HG02571 (cell line): Measurements from ENCODE around the gene GREB1L.

Source experiments
- ATAC-seq: cut with Tn5 transposase; IDR thresholded peaks from one replicate; pipeline ENCODE4 v1.9.1; 2021; ENCODE audit warnings: mild to moderate bottlenecking, moderate library complexity; ENCODE audit not compliant: unreplicated experiment

GREB1L gene

DNA sequence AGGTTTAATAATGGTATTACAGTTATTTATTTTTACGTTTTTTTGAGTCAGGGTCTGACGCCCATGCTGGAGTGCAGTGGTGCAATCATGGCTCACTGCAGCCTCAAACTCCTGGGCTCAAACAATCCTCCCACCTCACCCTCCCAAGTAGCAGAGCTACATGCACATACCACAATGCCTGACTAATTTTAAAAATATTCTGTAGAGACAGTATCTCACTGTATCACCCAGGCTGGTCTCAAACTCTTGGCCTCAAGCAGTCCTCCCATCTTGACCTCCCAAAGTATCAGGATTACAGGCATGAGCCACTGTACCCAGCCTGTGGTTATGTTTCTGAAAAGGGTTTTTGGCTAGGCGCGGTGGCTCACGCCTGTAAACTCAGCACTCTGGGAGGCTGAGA is 237.7 kb downstream of the GREB1L start:
- no peak for ATAC-seq

DNA sequence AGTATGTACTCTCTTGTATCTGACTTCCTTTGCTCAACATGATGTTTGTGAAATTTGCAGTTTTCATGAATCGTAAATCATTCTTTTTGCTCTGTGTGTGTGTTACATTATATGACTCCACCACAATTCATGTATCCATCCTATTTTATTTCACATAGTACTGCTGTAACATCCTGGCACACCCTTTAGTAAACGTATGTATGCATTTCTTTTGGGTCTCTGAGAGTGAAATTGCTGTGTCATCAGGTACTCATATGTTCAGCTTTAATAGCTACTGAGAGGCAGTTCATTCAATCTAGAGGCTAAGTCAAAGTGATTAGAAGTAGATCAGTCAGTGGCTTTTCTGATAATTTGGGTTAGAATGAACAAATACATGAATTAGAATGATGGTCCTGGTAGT is 239.7 kb downstream of the GREB1L start:
- no peak for ATAC-seq

DNA sequence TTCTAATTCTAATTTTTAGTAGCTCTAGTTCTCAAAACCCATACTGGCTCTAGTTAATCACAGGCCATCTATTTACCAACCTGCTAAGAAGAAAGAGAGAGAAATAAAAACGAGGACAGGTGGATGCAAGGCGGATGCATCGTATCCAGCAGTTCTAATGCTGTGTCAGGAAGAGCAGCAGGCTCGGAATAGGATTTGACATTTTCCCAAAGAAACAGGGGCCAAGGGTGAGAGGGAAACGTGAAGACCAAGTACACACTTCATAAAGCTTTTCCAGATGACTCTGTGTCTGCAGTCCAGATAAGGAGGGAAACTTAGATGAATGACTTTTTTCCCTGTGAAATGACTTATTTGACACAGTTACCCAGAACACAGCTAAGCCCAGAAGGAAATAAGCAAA is 241.0 kb downstream of the GREB1L start:
- no peak for ATAC-seq

DNA sequence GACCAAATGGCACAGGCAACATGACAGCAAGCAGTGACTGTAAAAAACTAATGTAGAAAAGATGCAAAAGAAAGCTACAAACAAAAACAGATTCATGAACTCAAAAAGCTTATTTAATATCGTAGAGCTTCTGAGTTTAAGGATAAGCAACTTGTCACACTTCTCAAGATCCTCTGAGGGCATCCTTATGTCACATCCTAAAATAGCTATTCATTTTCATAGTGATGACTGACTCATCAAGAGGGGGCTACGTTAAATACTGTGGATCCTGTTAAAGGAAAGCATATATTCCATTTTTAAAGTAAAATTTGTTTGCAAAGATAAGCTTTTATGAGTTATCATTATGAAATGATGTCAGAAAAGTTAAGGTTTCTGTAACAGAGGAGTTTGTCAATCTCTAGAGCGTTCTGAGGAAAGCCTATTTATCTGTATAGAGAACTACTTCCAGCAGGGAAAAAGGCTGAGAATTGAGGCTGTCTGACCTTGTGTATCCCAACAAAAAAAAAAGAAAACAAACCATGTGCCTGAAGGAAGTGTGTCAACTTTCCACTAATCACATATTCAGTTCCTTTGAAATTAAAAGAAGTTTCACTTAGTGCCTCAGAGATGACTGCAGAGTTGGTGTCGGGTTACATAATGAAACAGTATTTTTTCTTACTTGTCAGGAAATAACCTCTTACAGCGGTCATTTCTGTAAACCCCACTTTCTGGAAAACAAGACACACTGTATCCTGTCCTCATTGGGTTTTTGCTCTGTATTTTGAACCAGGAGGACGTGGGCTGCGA is 243.0 kb downstream of the GREB1L start:
- ATAC-seq: no peak

DNA sequence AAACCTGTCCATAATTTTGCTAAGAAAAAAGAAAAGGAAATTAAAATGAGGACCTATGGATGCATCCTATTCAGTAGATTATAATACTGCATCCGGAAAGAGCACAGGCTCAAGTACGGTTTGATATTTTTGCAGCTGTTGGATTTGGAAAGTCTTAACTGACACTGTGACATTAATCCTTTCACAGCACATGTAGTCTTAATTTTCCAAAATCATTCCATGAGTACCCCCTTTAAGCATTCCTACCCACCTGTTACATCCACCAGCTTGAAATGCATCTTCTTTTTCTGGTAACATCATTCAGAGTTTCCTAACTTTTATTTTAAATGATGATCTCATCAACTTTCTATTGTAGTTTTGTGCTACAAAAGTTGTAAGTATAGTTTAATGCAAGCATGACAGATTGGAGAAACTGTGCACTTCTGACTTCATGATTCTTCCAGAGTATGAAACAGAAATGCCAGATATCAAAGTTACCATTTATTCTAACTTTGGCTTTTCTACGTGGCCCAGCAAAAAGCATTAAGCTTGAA is 244.9 kb downstream of the GREB1L start:
- no peak for ATAC-seq

DNA sequence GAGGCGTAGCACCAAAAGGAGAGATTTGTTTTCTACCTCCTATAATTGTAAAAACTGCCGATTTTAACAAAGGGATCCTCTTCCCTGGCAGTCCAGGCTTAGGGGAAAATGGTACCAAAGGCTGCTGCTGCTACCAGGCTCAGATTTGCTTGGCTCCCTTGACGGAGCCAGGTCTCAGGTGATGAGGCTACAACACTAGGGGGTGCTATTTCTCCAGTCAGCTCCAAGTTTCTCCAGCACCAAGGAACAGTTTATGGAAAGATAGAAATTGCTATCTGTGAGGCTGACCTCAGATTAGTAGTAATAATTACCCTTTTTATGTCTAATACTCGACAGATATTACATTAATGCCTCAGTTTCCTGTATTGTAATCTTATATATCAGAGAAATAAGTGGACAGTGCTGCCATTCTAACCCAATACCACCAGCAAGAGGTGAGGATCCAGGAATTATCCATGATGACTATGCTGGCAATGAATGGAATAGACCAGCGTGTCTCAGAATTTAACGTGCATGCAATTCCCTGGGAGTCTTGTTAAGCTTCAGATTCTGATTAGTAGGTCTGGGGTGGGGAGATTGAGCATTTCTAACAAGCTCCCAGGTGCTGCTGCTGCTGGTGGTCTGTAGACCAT is 247.2 kb downstream of the GREB1L start:
- no peak for ATAC-seq

DNA sequence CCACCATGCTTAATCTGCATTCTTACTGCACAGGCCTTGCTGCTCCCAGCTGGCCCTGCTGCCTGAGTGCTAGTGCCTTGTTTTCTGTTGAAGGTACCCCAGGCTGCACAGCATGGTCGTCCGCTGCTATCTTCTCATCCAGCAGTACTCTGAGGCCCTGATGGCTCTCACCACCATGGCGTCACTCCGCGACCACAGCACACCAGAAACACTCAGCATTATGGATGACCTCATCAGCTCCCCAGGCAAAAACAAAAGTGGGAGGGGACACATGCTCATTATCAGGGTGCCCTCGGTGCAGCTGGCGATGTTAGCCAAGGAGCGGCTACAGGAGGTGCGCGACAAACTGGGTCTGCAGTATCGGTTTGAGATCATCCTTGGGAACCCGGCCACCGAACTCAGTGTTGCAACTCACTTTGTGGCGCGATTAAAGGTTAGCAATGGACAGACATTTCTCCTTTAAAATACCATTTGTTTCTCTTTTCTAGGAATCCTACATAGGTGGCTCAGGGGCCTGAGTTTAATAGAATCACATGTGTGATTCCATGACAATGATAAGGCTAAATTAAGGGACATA is 248.0 kb downstream of the GREB1L start:
- no peak for ATAC-seq

DNA sequence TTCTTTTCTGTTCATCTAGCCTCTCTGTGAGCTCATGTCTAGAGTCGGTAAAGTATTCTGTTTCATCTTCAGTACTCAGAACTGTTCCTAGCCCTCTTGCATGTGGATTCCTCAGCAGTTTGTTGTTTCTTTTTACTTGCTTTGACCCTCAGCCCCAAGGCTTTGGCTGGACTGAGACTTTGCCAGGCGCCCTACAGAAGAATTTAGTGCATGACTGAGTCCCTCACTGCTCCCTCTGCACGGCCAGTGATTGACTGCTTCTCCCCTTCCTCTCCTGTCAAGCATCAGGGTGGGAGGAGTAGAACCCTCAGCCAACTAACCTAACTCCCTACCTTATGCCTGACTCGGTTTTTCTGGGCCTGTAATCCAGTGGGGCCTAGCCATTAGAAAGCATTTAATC is 248.7 kb downstream of the GREB1L start:
- ATAC-seq: no peak

DNA sequence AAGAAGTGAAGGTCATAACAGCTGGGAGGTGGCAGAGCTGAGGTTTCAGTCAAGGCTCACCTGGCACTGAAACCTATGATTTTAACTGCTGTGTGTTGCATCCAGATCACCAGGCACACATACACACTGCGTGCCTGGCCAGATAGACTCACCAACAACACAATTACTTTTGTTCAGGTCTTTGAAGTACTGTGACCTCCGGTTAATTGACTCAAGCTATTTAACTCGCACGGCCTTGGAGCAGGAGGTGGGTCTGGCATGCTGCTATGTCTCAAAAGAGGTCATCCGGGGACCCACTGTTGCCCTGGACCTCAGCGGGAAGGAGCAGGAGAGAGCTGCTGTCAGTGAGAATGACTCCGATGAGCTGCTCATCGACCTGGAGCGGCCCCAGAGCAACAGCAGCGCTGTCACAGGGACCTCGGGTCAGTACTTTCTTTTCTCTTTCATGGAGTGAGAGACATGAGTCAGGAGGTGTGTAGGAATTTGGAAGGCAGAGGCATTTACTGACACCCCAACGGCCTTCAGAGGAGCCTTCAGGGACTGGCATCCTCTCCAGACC is 254.3 kb downstream of the GREB1L start:
- no peak for ATAC-seq

DNA sequence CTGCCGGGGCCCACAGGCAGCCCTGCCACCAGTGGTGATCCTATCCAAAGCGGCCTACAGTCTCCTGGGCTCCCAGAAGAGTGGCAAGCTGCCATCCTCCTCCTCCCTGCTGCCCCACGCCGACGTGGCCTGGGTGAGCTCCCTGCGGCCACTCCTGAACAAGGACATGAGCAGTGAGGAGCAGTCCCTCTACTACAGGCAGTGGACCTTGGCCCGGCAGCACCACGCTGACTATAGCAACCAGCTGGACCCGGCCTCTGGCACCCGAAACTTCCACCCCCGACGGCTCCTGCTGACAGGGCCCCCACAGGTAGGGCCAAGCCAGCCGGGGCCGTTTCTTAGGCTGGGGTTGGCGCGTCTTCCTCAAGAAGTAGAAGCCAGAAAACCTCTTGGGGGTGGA is 258.0 kb downstream of the GREB1L start:
- ATAC-seq: no peak

DNA sequence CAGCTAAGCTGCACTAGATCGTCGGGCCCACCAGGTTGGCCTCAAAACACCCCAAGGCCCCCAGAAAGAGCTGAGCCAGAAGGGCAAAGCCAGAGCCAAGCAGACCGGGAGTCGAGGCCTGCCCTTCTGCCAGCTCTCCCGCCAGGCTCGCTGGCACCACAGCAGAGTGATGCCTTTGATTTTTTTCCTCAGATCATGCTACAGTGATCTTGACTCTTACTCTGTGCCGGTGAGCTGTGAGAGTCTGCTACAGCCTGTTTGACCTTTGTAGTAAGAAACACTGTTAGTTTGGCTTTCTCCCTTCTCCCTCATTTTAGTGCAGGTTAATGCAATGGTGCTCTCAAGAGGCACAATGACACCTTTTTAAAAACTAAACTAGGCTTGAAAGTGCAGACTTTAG is 260.6 kb downstream of the GREB1L start:
- ATAC-seq: no peak

DNA sequence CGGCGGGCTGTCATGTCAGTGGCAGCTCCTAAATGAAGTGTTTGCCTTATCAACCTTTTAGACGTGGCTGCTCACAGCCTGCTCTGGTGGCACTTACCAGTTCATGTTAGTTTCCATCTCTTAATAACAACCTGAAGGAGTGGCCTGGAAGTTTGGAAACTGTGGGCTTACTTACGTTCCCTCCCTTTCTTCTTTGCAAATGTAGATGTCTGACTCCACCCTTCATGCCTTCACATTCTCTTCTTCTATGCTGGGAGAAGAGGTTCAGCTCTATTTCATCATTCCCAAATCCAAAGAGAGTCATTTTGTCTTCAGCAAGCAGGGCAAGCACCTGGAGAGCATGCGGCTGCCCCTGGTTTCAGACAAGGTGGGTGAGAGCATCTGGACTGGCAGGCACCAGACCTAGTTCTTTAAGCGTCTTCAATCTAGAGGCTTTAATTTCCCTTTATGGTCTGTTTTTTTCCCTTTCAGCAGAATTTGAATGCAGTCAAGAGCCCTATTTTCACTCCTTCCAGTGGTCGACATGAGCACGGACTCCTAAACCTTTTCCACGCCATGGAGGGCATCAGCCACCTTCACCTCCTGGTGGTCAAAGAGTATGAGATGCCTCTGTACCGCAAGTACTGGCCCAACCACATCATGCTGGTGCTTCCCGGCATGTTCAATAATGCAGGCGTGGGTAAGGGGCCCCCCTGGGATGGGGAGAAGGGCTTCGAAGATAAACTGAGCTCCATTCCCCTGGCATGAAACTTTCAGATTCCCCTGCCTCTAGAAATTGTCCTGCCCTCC is 266.1 kb downstream of the GREB1L start:
- ATAC-seq: no peak

DNA sequence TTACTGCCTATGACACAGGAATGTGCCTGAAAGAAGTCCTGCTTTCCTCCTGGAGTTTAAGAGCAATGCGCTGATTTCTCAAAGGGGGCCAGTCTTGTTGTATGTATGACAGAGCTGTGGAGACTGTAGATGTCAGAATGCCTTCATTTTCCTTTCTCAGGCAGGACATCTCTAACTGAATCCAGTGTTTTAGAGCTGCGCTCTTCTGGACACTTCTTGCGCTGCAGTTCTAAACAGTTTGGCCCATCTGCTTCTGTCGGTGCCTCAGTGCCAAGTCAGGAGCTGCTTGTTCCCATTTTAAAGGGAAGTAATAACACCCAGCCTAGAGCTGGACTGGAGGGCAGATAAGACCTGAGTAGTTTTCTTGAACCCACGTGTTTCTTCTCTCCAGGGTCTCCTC is 267.0 kb downstream of the GREB1L start:
- no peak for ATAC-seq

DNA sequence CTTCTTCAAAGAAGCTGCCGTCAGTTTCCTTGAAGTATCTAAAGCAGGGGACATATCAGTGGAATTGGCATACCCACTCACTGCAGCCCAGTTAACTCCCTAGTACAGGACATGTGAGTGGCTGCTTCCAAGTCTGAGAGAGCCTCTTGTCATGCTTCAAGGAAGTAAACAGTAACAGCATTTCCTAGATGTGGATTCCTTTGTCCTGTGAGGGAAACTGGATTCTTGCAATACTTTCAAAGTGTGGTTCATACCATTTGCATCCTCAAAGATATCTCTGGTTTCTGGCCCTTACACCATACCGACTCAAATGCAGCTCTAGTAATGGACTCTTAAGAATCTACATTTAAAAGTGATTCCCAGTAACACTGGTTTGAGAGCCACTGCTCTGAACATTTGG is 271.3 kb downstream of the GREB1L start:
- ATAC-seq: no peak

DNA sequence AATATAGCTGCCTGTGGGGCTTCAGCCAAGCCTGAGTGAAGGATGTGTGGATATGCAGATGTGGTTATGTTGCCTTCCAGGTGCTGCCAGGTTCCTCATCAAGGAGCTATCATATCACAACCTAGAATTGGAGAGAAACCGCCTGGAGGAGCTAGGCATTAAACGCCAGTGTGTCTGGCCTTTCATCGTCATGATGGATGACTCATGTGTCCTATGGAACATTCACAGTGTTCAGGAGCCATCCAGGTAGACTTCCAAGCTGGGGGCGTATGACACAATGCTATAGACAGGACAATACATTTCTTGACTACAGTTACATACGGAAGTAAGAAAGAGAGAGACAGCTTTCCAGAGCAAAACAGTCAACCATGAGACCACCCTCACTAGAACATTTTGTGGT is 271.7 kb downstream of the GREB1L start:
- no peak for ATAC-seq

DNA sequence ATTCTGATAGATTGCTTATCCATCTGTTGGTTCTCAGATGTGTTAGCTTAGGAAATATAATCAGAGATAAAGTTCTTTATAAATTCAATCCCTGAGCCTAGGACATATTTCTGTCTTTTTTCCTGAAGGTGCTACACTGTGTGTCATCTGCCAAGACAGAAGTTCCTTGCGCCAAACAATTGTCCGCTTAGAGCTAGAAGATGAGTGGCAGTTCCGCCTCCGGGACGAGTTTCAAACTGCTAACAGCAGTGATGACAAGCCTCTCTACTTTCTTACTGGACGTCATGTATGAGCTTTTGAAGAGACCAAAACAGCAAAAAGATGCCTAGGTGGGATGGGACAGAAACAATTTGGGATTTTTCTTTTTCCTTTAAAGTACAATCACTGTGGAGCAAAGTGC is 280.5 kb downstream of the GREB1L start:
- ATAC-seq: no peak

DNA sequence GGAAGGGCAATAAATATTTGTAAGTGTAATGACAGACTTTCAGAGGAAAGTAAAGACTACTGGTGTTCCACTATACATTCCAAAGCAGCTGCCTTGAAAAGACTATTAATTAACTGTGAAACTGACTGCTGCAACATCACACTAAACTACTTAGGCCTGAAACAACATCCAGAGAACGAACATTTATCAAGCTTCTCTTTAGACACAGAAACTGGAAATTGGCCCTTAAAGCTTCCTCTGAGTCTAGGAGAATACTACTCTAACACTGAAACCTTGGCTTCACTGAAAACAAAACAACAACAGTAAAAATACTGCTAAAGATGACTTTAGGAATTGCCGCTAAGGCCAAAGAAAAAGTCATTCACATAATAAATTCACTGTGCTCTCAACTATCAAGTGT is 283.9 kb downstream of the GREB1L start:
- no peak for ATAC-seq

DNA sequence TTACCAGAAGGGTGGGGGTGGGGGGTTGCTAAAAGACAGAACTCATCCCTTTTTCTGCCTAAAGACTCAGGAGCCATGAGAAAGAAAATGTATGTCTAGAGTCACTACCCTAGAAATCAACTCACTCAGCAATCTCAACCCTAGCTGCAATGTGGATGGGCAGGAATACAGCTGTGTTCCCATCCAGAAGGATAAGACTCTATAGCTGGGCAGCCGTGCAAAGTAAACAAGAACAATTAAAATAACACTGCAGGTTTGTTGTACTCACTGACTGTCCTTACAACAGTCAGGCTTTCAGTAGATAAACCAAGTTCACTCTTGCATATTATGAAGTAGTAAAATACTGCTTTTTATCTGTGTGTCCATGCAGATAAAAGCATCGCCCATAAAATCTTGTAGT is 284.4 kb downstream of the GREB1L start:
- ATAC-seq: no peak

DNA sequence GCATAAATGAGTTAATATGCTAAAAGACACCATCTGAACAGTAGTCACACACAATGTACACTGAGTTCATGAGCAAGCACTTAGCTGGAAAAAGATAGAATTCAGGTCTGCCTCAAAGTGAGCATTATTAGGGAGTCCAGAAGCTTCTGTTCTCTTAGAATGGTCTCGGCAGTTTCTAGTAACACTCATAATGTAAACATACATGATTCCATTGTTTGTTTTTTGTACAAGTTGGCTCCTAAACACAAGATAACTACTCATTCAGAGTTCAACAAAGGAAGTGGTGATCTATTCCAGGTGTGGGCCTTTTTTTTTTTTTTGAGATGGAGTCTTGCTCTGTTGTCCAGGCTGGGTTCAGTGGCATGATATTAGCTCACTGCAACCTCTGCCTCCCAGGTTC is 292.3 kb downstream of the GREB1L start:
- no peak for ATAC-seq

DNA sequence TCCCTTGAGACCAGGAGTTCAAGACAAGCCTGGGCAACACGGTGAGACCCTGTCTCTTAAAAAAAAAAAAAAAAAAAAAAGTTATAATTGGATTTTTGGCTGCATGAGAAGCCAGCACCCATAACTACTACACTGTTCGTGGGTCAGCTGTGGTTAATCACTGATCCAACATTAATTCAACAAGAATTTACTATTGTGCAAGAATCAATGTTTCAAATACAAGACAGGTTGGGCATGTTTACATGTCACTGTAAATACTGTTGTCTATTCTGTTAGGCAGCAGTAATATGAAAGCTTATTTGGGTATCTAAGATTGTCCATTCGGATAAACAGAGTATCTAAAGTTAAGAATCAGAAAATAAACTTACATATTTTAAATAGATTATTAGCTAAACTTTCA is 296.2 kb downstream of the GREB1L start:
- ATAC-seq: no peak

DNA sequence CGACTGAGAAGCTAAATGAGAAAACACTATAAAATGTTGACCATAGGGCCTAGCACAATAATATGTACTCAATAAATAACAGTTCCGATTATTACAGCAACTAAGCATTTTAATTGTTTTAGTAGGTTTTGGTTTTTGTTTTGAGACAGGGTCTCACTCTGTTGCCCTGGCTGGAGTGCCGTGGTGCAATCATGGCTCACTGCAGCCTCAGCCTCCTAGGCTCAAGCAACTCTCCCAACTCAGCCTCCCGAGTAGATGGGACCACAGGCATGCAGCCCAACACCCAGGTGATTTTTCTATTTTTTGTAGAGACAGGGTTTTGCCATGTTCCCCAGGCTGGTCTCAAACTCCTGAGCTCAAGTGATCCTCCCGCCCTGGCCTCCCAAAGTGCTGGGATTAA is 304.4 kb downstream of the GREB1L start:
- ATAC-seq: no peak
